H9 (cell line): ENCODE data around the gene PLD5. TPM values are rescaled to one million over a fixed set of nuclear protein-coding genes. Genes with fewer than 3 reads are reported as not detected.
"Not testable (repeated sequence)": the region's sequence is repeated elsewhere in the genome, so short reads cannot be mapped to it uniquely, and the experiment has no call there.

Experiments used
- DNase-seq: peaks from one replicate; pipeline ENCODE4 v3.0.0-alpha.2; 2017
- H2AFZ ChIP-seq: one replicate; pipeline ENCODE4 v1.6.1; 2013; ENCODE audit warnings: mild to moderate bottlenecking, low read length, control low read depth, moderate library complexity
- H2AK5ac ChIP-seq: 2 replicates; pipeline ENCODE4 v1.6.1; 2013; ENCODE audit warnings: low read length, control low read depth, mixed read lengths; ENCODE audit not compliant: insufficient read length
- H2BK120ac ChIP-seq: one replicate; pipeline ENCODE4 v1.6.1; 2013; ENCODE audit warnings: low read depth, mild to moderate bottlenecking, low read length, control low read depth, inconsistent platforms; ENCODE audit not compliant: poor library complexity, severe bottlenecking
- H2BK12ac ChIP-seq: 2 replicates; pipeline ENCODE4 v1.6.1; 2013; ENCODE audit warnings: low read length, control low read depth, mixed read lengths, low read depth; ENCODE audit not compliant: insufficient read length
- H2BK15ac ChIP-seq: 2 replicates; pipeline ENCODE4 v1.6.1; 2013; ENCODE audit warnings: low read depth, low read length, control low read depth
- H2BK20ac ChIP-seq: one replicate; pipeline ENCODE4 v1.6.1; 2013; ENCODE audit warnings: low read depth, mild to moderate bottlenecking, low read length, control low read depth, inconsistent platforms; ENCODE audit not compliant: poor library complexity, severe bottlenecking
- H2BK5ac ChIP-seq: 2 replicates; pipeline ENCODE4 v1.6.1; 2013; ENCODE audit warnings: low read length, control low read depth, mixed read lengths; ENCODE audit not compliant: insufficient read length
- H3K14ac ChIP-seq: 2 replicates; pipeline ENCODE4 v1.6.1; 2013; ENCODE audit warnings: low read length, control low read depth; ENCODE audit not compliant: insufficient read depth
- H3K18ac ChIP-seq: 2 replicates; pipeline ENCODE4 v1.6.1; 2013; ENCODE audit warnings: low read depth, mild to moderate bottlenecking, mixed read lengths, low read length, control low read depth; ENCODE audit not compliant: insufficient read length
- H3K23ac ChIP-seq: 2 replicates; pipeline ENCODE4 v1.6.1; 2013; ENCODE audit warnings: low read length, control low read depth, mixed read lengths, low read depth; ENCODE audit not compliant: insufficient read length
- H3K23me2 ChIP-seq: 2 replicates; pipeline ENCODE4 v1.6.1; 2013; ENCODE audit warnings: low read depth, mild to moderate bottlenecking, mixed read lengths, low read length, control low read depth; ENCODE audit not compliant: insufficient read length, poor library complexity, severe bottlenecking
- H3K27ac ChIP-seq: 2 replicates; pipeline ENCODE4 v1.5.1; 2013; ENCODE audit warnings: low read length, control low read depth, mixed read lengths, low read depth; ENCODE audit not compliant: insufficient read length
- H3K27me3 ChIP-seq: 2 replicates; pipeline ENCODE4 v1.6.1; 2013; ENCODE audit warnings: low read length, control low read depth, inconsistent platforms; ENCODE audit not compliant: insufficient read depth
- H3K4ac ChIP-seq: 2 replicates; pipeline ENCODE4 v1.6.1; 2013; ENCODE audit warnings: low read depth, mild to moderate bottlenecking, control low read depth, inconsistent platforms, low read length, moderate library complexity
- H3K4me1 ChIP-seq: 2 replicates; pipeline ENCODE4 v1.6.1; 2013; ENCODE audit warnings: low read length, control low read depth, inconsistent platforms; ENCODE audit not compliant: insufficient read depth
- H3K4me2 ChIP-seq: 2 replicates; pipeline ENCODE4 v1.6.1; 2013; ENCODE audit warnings: low read length, control low read depth, mixed read lengths; ENCODE audit not compliant: insufficient read length, insufficient read depth
- H3K56ac ChIP-seq: 2 replicates; pipeline ENCODE4 v1.6.1; 2013; ENCODE audit warnings: low read depth, mild to moderate bottlenecking, mixed read lengths, low read length, control low read depth; ENCODE audit not compliant: insufficient read length
- H3K79me1 ChIP-seq: 2 replicates; pipeline ENCODE4 v1.6.1; 2013; ENCODE audit warnings: low read depth, mild to moderate bottlenecking, moderate library complexity, low read length, control low read depth, inconsistent platforms; ENCODE audit not compliant: insufficient read depth, poor library complexity, severe bottlenecking
- H3K79me2 ChIP-seq: 2 replicates; pipeline ENCODE4 v1.6.1; 2013; ENCODE audit warnings: low read length, control low read depth, inconsistent platforms; ENCODE audit not compliant: insufficient read depth
- H3K9ac ChIP-seq: 2 replicates; pipeline ENCODE4 v1.6.1; 2013; ENCODE audit warnings: low read length, control low read depth, mixed read lengths; ENCODE audit not compliant: insufficient read length; ENCODE audit errors: extremely low read depth
- H3K9me3 ChIP-seq: one replicate; pipeline ENCODE4 v1.6.1; 2013; ENCODE audit warnings: low read depth, low read length, inconsistent platforms; ENCODE audit not compliant: control insufficient read depth
- H3T11ph ChIP-seq: one replicate; pipeline ENCODE4 v1.6.1; 2013; ENCODE audit warnings: mild to moderate bottlenecking, low read length, control low read depth, inconsistent platforms
- H4K20me1 ChIP-seq: one replicate; pipeline ENCODE4 v1.6.1; 2013; ENCODE audit not compliant: control insufficient read depth, insufficient read length, insufficient read depth
- H4K5ac ChIP-seq: 2 replicates; pipeline ENCODE4 v1.6.1; 2013; ENCODE audit warnings: low read depth, mild to moderate bottlenecking, mixed read lengths, low read length, control low read depth; ENCODE audit not compliant: insufficient read length
- H4K8ac ChIP-seq: replicated peaks from 2 replicates; pipeline ENCODE4 v1.6.1; 2013; ENCODE audit warnings: low read length, control low read depth, mixed read lengths, low read depth; ENCODE audit not compliant: insufficient read length
- H4K91ac ChIP-seq: 2 replicates; pipeline ENCODE4 v1.6.1; 2013; ENCODE audit warnings: low read depth, mild to moderate bottlenecking, moderate library complexity, mixed read lengths, low read length, control low read depth; ENCODE audit not compliant: insufficient read length
- H3K27ac Mint-ChIP-seq, 3 experiments: 2 replicates in 2 of 3; 3 replicates in 1 of 3; pipeline ENCODE4 v1.8.0; 2020 to 2021; ENCODE audit warnings: mixed read lengths in 3 of 3, mild to moderate bottlenecking in 1 of 3, moderate library complexity in 1 of 3
- H3K27me3 Mint-ChIP-seq: 2 replicates; pipeline ENCODE4 v1.8.0; 2021; ENCODE audit warnings: low read depth, mild to moderate bottlenecking, moderate library complexity, mixed read lengths
- H3K36me3 Mint-ChIP-seq, 3 experiments: 2 replicates in 2 of 3; 3 replicates in 1 of 3; pipeline ENCODE4 v1.8.0; 2020 to 2021; ENCODE audit warnings: low read depth in 3 of 3, mixed read lengths in 3 of 3; ENCODE audit not compliant: insufficient read depth in 1 of 3
- H3K4me1 Mint-ChIP-seq, 2 experiments: 2 replicates each; pipeline ENCODE4 v1.8.0; 2020; ENCODE audit warnings: mixed read lengths in 2 of 2
- H3K4me3 Mint-ChIP-seq, 2 experiments: 2 replicates in 1 of 2; 3 replicates in 1 of 2; pipeline ENCODE4 v1.8.0; 2020 to 2021; ENCODE audit warnings: mild to moderate bottlenecking in 2 of 2, mixed read lengths in 2 of 2, moderate library complexity in 1 of 2
- H3K9me3 Mint-ChIP-seq, 2 experiments: 2 replicates in 1 of 2; 3 replicates in 1 of 2; pipeline ENCODE4 v1.8.0; 2020; ENCODE audit warnings: mild to moderate bottlenecking in 2 of 2, mixed read lengths in 2 of 2, moderate library complexity in 1 of 2
- WGBS: extraction: QIAGEN DNeasy Blood & Tissue Kit; methylation state at CpG from one replicate; pipeline ENCODE4 v1.1.7; 2013; ENCODE audit warnings: missing lambda C conversion rate, low lambda C conversion rate, mixed read lengths; ENCODE audit not compliant: insufficient read length; ENCODE audit errors: extremely low coverage; 5-methylcytosine and 5-hydroxymethylcytosine counted together
- total RNA-seq: library from RNA; stranded (reverse); gene quantifications from 2 replicates; pipeline ENCODE4 v1.2.1, GENCODE V29; 2021

Gene PLD5
- total RNA-seq, 1 experiment from 2014 or later, result 5.2 TPM

DNA sequence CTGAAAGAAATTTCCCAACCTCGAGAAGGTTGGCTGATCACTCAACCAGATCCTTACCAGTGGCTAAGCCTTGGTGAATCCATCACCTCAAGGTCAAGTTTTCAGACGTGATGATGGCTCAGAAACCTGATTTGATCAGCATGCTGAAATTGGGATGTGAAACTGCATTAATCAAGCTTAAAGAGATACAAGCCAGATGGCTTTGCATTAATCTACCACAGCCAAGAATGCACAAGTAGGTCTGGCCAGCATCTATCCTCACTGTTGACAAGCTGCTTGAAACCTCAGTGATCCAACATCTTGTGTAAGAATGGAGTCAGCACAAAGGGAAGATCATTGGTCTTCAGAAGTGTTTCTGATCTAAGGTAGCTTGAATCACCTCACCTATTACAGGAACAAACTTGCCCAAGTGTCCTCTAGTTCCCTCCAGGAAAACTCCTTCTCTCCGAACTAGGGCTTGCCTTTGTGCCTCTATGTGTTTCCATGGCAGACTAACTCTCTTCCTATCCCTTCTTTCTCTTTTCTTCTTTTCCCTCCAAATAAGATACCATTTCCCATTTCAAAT is 210.3 kb downstream of the PLD5 start:
- not testable (repeated sequence) for H3K14ac ChIP-seq, H4K5ac ChIP-seq, H2BK5ac ChIP-seq, H3K23ac ChIP-seq, H3K4ac ChIP-seq, H2BK15ac ChIP-seq, H3K23me2 ChIP-seq, H2BK20ac ChIP-seq, H3K56ac ChIP-seq, H3K18ac ChIP-seq, DNase-seq, H2AFZ ChIP-seq, H4K91ac ChIP-seq, H3K79me2 ChIP-seq, H4K20me1 ChIP-seq, H3K4me1 ChIP-seq, H3K9me3 Mint-ChIP-seq, H3K4me1 Mint-ChIP-seq, H3K4me3 Mint-ChIP-seq, H4K8ac ChIP-seq, H3K79me1 ChIP-seq, H3K36me3 Mint-ChIP-seq, H3K9ac ChIP-seq, H3K27me3 Mint-ChIP-seq, H3K4me2 ChIP-seq, H3K27ac ChIP-seq, H3T11ph ChIP-seq, H3K27ac Mint-ChIP-seq, H3K9me3 ChIP-seq, H2AK5ac ChIP-seq, H2BK12ac ChIP-seq, H3K27me3 ChIP-seq, H2BK120ac ChIP-seq
- no CpG with 5 or more reads among the region's 3 CpGs for WGBS

DNA sequence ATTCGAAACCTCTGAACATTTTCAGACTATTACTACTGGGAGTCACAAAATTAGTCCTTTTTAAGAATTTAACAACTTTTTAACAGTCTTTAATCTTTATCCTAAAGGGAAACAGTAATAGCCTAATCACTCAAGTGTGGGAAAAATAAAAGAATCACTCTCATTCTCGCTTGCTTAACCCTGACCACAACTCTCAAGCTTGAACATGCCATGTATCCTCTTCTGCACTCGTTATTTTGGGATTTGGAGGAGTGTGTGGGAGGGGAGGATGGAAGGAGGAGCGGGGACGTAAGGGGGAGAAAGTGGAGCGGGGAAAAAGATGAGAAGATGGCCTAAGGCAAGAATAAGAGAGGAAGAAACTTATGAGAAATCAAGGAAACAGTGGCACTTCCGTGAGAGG is 215.8 kb downstream of the PLD5 start:
- H2BK120ac ChIP-seq, H3K4me3 Mint-ChIP-seq, H4K20me1 ChIP-seq, H4K5ac ChIP-seq, H3K4me2 ChIP-seq, H3T11ph ChIP-seq, H3K4me1 ChIP-seq, H3K36me3 Mint-ChIP-seq, H2BK15ac ChIP-seq, H3K23me2 ChIP-seq, H3K27ac Mint-ChIP-seq, H2BK12ac ChIP-seq, H2AK5ac ChIP-seq, H2AFZ ChIP-seq, H2BK20ac ChIP-seq, H3K9me3 ChIP-seq, H3K9me3 Mint-ChIP-seq, H4K91ac ChIP-seq, H3K56ac ChIP-seq, H3K4me1 Mint-ChIP-seq, H3K79me1 ChIP-seq, H3K9ac ChIP-seq, H2BK5ac ChIP-seq, H3K27me3 ChIP-seq, H3K23ac ChIP-seq, H3K27ac ChIP-seq, DNase-seq, H4K8ac ChIP-seq, H3K14ac ChIP-seq, H3K27me3 Mint-ChIP-seq, H3K79me2 ChIP-seq, H3K18ac ChIP-seq, H3K4ac ChIP-seq: not testable (repeated sequence)
- 100% methylated on average over 2 of the region's 7 CpGs for WGBS
